Measurements from ENCODE around the gene PRM3.

The PRM3 gene

GRCh38 chr16:11280616-11281522 lies 7.4 kb upstream of the PRM3 start, which contains the start of gene PRM1:
PRM1 (minus strand) TSS chr16:11281330; CDS start chr16:11281238, 92 bp downstream.
- no peak for DNase-seq

- DNase-seq: no peak
Observed at GRCh38 chr16:11278681-11279628, 5.5 kb upstream of the PRM3 start.

- no peak for DNase-seq
Observed at GRCh38 chr16:11277607-11278337, 4.3 kb upstream of the PRM3 start.

- DNase-seq: no peak
Observed at GRCh38 chr16:11276896-11277593, 3.6 kb upstream of the PRM3 start.

- no peak for DNase-seq
Observed at GRCh38 chr16:11276143-11276895, 2.9 kb upstream of the PRM3 start, which contains the start of gene PRM2. PRM2 (minus strand) TSS chr16:11276480; CDS start chr16:11276370, 110 bp downstream.

GRCh38 chr16:11274964-11275363 lies 1.5 kb upstream of the PRM3 start:
- no peak for DNase-seq

- DNase-seq: no peak
Observed at GRCh38 chr16:11273721-11274324, 394 bp upstream of the PRM3 start.

- no peak for DNase-seq
Observed at GRCh38 chr16:11272484-11272883, 945 bp downstream of the PRM3 start.

GRCh38 chr16:11271610-11272009 lies 1.8 kb downstream of the PRM3 start:
- DNase-seq: no peak

- DNase-seq: no peak
Observed at GRCh38 chr16:11270602-11271162, 2.7 kb downstream of the PRM3 start.

GRCh38 chr16:11268921-11269375 lies 4.5 kb downstream of the PRM3 start, which contains the start of gene TNP2:
TNP2 (minus strand) TSS chr16:11269325; CDS start chr16:11269262, 63 bp downstream.
- no peak for DNase-seq

GRCh38 chr16:11265124-11265523 lies 8.3 kb downstream of the PRM3 start:
- DNase-seq: no peak

GRCh38 chr16:11264155-11264832 lies 9.1 kb downstream of the PRM3 start:
- DNase-seq: no peak

- no peak for DNase-seq
Observed at GRCh38 chr16:11263737-11264136, 9.7 kb downstream of the PRM3 start.

- no peak for DNase-seq
Observed at GRCh38 chr16:11262915-11263314, 10.5 kb downstream of the PRM3 start.

GRCh38 chr16:11260596-11260966 lies 12.8 kb downstream of the PRM3 start:
- DNase-seq: no peak

GRCh38 chr16:11259655-11260595 lies 13.5 kb downstream of the PRM3 start:
- DNase-seq: no peak

Measured in NCI-H1105 treated with DMSO at 0.1 percent for 48 hours (cell line).